NB4 (cell line): ENCODE measurements around the gene C10orf143.

Experiments
- DNase-seq: peaks from one replicate; pipeline ENCODE4 v3.0.0; 2010; ENCODE audit warnings: low read depth
- H3K4me3 ChIP-seq: one replicate; pipeline ENCODE4 v1.5.1; 2011; ENCODE audit warnings: mild to moderate bottlenecking, low read depth, low read length, moderate library complexity
- CTCF ChIP-seq: IDR thresholded peaks from one replicate; pipeline ENCODE4 v1.5.1; 2012; ENCODE audit warnings: low read depth, low read length
- MAX ChIP-seq: IDR thresholded peaks from 2 replicates; pipeline ENCODE4 v1.6.1; 2011; ENCODE audit warnings: low read depth, low read length
- MYC ChIP-seq: IDR thresholded peaks from 2 replicates; pipeline ENCODE4 v1.6.1; 2011; ENCODE audit warnings: low read depth, low read length
- POLR2A ChIP-seq: IDR thresholded peaks from 2 replicates; pipeline ENCODE4 v1.6.1; 2011; ENCODE audit warnings: mild to moderate bottlenecking; ENCODE audit not compliant: insufficient read length; ENCODE audit errors: extremely low read depth

Gene C10orf143

GRCh38 chr10:130053561-130053960 is 57.1 kb downstream of the C10orf143 start:
- H3K4me3 ChIP-seq, result no peak overlapping the region
- no peak for TF ChIP-seq MYC
- TF ChIP-seq POLR2A, result no peak
- no peak for TF ChIP-seq MAX
- TF ChIP-seq CTCF, result no peak
- no peak for DNase-seq

- H3K4me3 ChIP-seq, result no peak overlapping the region
- DNase-seq, result no peak
- no peak for TF ChIP-seq MAX
- no peak for TF ChIP-seq CTCF
- TF ChIP-seq MYC, result no peak
- no peak for TF ChIP-seq POLR2A
Observed at GRCh38 chr10:130052193-130052592, 58.4 kb downstream of the C10orf143 start.

GRCh38 chr10:130050721-130051120 is 59.9 kb downstream of the C10orf143 start:
- no peak for DNase-seq
- H3K4me3 ChIP-seq, result no peak overlapping the region
- TF ChIP-seq MYC (no peak), MAX (no peak), POLR2A (no peak), CTCF (no peak)

GRCh38 chr10:130049987-130050386 is 60.6 kb downstream of the C10orf143 start:
- DNase-seq, result no peak
- no peak overlapping the region for H3K4me3 ChIP-seq
- no peak for TF ChIP-seq MYC
- TF ChIP-seq MAX, result no peak
- no peak for TF ChIP-seq CTCF

GRCh38 chr10:130049244-130049643 is 61.4 kb downstream of the C10orf143 start:
- no peak for DNase-seq
- H3K4me3 ChIP-seq, result no peak overlapping the region
- no peak for TF ChIP-seq POLR2A
- TF ChIP-seq MAX, result no peak
- TF ChIP-seq MYC, result no peak
- no peak for TF ChIP-seq CTCF

GRCh38 chr10:130048081-130048480 is 62.5 kb downstream of the C10orf143 start:
- no peak for TF ChIP-seq CTCF
- DNase-seq, result no peak
- no peak overlapping the region for H3K4me3 ChIP-seq
